ENCODE data around the gene RAB38.

RAB38 gene

GRCh38 chr11:88169471-88169870, 5.8 kb downstream of the RAB38 start:
- Mint-ChIP-seq H3K4me1 (peaks cover 15% of the 10 kb centered on the region), H3K4me3 (no peak overlapping the region), H3K36me3 (ENCODE audit: low read depth) (no peaks in the 10 kb centered on the region), H3K27me3 (ENCODE audit: low read depth, poor library complexity) (peaks cover 6% of the 10 kb centered on the region), H3K27ac (no peak overlapping the region), H3K9me3 (no peaks in the 10 kb centered on the region)
- DNase-seq: no peak
- TF ChIP-seq, protein P1, sequence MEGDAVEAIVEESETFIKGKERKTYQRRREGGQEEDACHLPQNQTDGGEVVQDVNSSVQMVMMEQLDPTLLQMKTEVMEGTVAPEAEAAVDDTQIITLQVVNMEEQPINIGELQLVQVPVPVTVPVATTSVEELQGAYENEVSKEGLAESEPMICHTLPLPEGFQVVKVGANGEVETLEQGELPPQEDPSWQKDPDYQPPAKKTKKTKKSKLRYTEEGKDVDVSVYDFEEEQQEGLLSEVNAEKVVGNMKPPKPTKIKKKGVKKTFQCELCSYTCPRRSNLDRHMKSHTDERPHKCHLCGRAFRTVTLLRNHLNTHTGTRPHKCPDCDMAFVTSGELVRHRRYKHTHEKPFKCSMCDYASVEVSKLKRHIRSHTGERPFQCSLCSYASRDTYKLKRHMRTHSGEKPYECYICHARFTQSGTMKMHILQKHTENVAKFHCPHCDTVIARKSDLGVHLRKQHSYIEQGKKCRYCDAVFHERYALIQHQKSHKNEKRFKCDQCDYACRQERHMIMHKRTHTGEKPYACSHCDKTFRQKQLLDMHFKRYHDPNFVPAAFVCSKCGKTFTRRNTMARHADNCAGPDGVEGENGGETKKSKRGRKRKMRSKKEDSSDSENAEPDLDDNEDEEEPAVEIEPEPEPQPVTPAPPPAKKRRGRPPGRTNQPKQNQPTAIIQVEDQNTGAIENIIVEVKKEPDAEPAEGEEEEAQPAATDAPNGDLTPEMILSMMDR (IDR thresholded peaks at IDR 0.05): no peak

- Mint-ChIP-seq H3K27me3 (ENCODE audit: low read depth, poor library complexity) (peaks cover 6% of the 10 kb centered on the region), H3K9me3 (no peaks in the 10 kb centered on the region), H3K4me3 (no peak overlapping the region), H3K27ac (no peak overlapping the region), H3K4me1 (no peaks in the 10 kb centered on the region), H3K36me3 (ENCODE audit: low read depth) (no peaks in the 10 kb centered on the region)
- no peak for DNase-seq
- TF ChIP-seq, protein P1 (IDR thresholded peaks at IDR 0.05): no peak
Observed at GRCh38 chr11:88167853-88168252, 7.4 kb downstream of the RAB38 start.

- Mint-ChIP-seq H3K27ac (no peak overlapping the region), H3K4me1 (no peaks in the 10 kb centered on the region), H3K36me3 (ENCODE audit: low read depth) (peaks cover under 1% of the 10 kb centered on the region), H3K4me3 (no peak overlapping the region), H3K27me3 (ENCODE audit: low read depth, poor library complexity) (peaks cover 6% of the 10 kb centered on the region), H3K9me3 (peaks cover 1% of the 10 kb centered on the region)
- DNase-seq: no peak
- TF ChIP-seq, protein P1 (IDR thresholded peaks at IDR 0.05): no peak
Observed at GRCh38 chr11:88164806-88165585, 10.2 kb downstream of the RAB38 start.

- H3K36me3 Mint-ChIP-seq (ENCODE audit: low read depth): peaks cover 8% of the 10 kb centered on the region
- no peak overlapping the region for H3K27ac Mint-ChIP-seq
- H3K4me3 Mint-ChIP-seq: no peak overlapping the region
- peaks cover 6% of the 10 kb centered on the region for H3K27me3 Mint-ChIP-seq (ENCODE audit: low read depth, poor library complexity)
- TF ChIP-seq, protein P1 (IDR thresholded peaks at IDR 0.05): no peak
- no peaks in the 10 kb centered on the region for H3K4me1 Mint-ChIP-seq
- peaks cover 8% of the 10 kb centered on the region for H3K9me3 Mint-ChIP-seq
- DNase-seq: no peak
Observed at GRCh38 chr11:88164320-88164719, 10.9 kb downstream of the RAB38 start.

- TF ChIP-seq, protein P1 (IDR thresholded peaks at IDR 0.05): no peak
- Mint-ChIP-seq H3K27me3 (ENCODE audit: low read depth, poor library complexity) (no peaks in the 10 kb centered on the region), H3K27ac (no peak overlapping the region), H3K9me3 (peaks cover 56% of the 10 kb centered on the region), H3K36me3 (ENCODE audit: low read depth) (peaks cover 16% of the 10 kb centered on the region), H3K4me1 (no peaks in the 10 kb centered on the region), H3K4me3 (no peak overlapping the region)
- no peak for DNase-seq
Observed at GRCh38 chr11:88158081-88158480, 17.2 kb downstream of the RAB38 start.

DNA sequence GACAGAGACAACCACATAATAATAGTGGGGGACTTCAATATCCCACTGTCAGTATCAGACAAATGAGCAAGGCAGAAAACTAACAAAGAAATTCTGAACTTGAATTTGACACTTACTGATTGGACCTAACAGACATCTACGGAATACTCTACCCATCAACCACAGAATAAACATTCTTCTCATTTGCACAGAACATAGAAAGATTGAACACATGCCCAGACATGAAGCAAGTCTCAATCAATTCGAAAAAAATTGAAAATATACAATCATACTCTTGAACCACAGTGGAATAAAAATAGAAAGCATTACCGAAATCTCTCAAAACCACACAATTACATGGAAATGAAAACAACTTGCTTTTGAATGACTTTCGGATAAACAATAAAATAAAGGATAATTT, 17.9 kb downstream of the RAB38 start:
- H3K36me3 Mint-ChIP-seq (ENCODE audit: low read depth): peaks cover 16% of the 10 kb centered on the region
- no peak overlapping the region for H3K27ac Mint-ChIP-seq
- H3K9me3 Mint-ChIP-seq: peaks cover 56% of the 10 kb centered on the region
- no peaks in the 10 kb centered on the region for H3K27me3 Mint-ChIP-seq (ENCODE audit: low read depth, poor library complexity)
- H3K4me1 Mint-ChIP-seq: no peaks in the 10 kb centered on the region
- TF ChIP-seq, protein P1 (IDR thresholded peaks at IDR 0.05): no peak
- no peak for DNase-seq
- no peak overlapping the region for H3K4me3 Mint-ChIP-seq
